ENCODE data around the gene HOXC9. TPM values are rescaled to one million over a fixed set of nuclear protein-coding genes. Genes with fewer than 3 reads are reported as not detected.

Gene HOXC9
- total and polyA plus RNA-seq, 4 donors: 0.38 to 9.0 (median 2.6) TPM; not detected in 1

DNA sequence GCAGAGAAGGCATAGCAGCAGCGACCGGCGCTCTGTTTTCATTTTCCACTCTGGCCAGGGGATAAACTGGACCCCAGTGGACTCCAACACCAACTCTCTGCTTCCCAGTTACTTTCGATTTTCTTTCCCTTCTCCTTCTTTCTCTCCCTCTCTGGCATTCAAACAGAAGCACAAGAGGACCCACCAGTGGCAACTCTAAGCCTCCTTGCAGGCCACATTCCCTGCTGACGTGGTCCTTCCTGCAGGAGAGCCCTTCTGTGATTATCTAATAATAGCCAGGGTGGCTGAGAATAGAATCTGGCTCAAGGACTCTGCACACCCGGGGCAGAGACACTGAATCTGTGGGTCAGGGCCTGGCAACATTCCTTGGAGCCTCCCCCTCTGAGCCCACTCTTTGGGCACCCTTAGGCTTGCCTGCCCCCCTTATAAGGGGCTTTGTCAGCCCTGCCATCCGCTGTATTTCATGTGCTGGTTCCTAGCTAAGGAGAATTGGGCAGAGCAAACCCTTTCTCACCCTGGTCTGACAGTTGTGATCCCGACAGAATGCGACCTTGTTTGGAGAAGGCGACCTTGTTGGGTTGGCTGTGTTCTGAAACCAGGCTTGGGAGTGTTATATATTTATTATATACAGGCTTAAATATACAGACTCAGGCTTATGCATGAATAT is 20.1 kb downstream of the HOXC9 start:
- peak in 1 of 2 donors; percentile 68 for DNase-seq
- peak; percentile 5 for ATAC-seq (ENCODE audit: low FRiP score)
- H3K4me1 ChIP-seq (ENCODE audit: control insufficient read depth in 1 of 2, insufficient read depth in 2 of 2, low read length in 2 of 2): no peaks in the 10 kb centered on the region
- no peak overlapping the region for H3K4me3 ChIP-seq (ENCODE audit: low read length in 2 of 2)
- no peaks in the 10 kb centered on the region for H3K36me3 ChIP-seq (ENCODE audit: control insufficient read depth in 1 of 2, insufficient read depth in 2 of 2, low read length in 1 of 2)
- no peaks in the 10 kb centered on the region for H3K9me3 ChIP-seq (ENCODE audit: control insufficient read depth, low read length)
- intact Hi-C loops (cut with DNase I): no loop called here
- 18 to 25% methylated on average over 10 of the region's 10 CpGs for WGBS, 2 donors
- H3K27ac ChIP-seq (ENCODE audit: low read depth in 1 of 2, low read length in 2 of 2): peak overlapping the region; percentile 73 to 91
- no peaks in the 10 kb centered on the region for H3K27me3 ChIP-seq (ENCODE audit: control insufficient read depth in 1 of 2, insufficient read depth in 2 of 2, low read length in 1 of 2)

DNA sequence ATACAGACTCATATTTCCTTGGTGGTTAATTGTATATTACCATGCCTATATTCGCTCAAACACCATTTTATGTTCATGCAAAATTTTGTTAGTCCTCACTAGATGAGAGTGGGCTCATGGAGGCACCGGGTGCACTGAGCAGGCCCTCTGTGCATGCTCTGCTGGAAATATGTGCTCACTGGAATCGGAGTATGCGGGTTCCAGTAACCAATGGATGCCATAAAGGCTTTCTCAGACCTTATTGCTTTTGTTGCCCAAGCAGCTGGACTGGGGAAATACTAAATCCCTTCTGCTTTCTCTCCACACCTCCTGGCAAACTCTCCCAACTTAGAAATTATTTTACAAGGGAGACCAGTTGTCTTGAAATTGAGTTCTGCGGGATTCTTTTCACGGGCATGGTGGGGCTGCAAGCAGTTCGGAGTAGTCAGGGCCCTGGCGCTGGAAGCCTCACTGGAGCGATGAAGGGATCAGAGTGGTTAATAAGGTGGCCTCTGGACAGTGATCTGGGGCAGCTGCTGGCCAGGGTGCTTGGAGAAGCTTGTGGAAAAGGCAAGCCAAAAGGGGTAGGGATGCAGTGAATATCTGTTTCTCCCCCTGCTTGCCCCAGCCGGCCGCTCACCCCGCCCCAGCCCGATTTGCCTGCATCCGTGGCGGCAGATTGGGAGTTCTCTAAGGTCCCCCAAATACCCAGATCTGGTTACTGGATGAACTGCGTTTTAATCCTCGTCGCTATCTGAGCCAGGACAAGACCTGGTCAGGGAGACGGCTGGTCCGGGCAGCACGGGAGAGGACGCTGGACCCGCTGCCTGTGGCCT is 20.8 kb downstream of the HOXC9 start:
- ATAC-seq (ENCODE audit: low FRiP score): no peak
- Histone ChIP-seq H3K9me3 (ENCODE audit: control insufficient read depth, low read length) (no peaks in the 10 kb centered on the region), H3K27me3 (ENCODE audit: control insufficient read depth in 1 of 2, insufficient read depth in 2 of 2, low read length in 1 of 2) (no peaks in the 10 kb centered on the region), H3K36me3 (ENCODE audit: control insufficient read depth in 1 of 2, insufficient read depth in 2 of 2, low read length in 1 of 2) (no peaks in the 10 kb centered on the region), H3K27ac (ENCODE audit: low read depth in 1 of 2, low read length in 2 of 2) (no peak overlapping the region), H3K4me3 (ENCODE audit: low read length in 2 of 2) (no peak overlapping the region), H3K4me1 (ENCODE audit: control insufficient read depth in 1 of 2, insufficient read depth in 2 of 2, low read length in 2 of 2) (no peaks in the 10 kb centered on the region)
- DNase-seq: peak in 1 of 2 donors; percentile 40
- WGBS, 2 donors: 76 to 86% methylated on average over 23 of the region's 23 CpGs
- intact Hi-C loops (cut with DNase I): no loop called here

DNA sequence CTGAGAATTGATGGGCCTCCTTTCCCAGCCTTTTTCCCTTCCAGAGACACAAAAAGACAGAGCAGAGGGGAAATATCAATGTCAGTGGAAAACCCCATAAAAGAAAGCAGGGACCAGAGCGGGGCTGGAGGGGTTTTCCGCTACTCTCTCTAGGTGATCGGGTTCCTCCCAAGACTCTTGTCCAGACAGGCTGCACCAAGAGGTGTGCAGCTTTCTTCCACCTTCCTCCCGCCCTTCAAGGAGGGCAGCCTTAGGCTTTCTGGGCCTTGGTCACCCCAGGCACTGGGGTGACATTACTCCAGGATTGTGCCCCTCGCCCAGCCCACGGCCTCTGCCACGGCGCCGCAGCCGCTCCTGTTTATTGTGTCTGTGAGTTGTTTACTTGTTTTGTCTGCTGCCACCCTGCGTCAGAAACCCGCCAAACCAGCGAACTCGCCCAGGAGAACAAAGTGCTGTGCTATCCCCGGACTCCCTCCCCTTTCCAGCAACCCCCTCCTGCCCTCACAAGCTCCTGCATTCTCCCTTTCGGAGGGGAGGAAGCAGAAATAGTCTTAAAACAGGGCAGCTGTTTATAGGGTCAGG is 21.6 kb downstream of the HOXC9 start:
- H3K27me3 ChIP-seq (ENCODE audit: control insufficient read depth in 1 of 2, insufficient read depth in 2 of 2, low read length in 1 of 2): no peaks in the 10 kb centered on the region
- peak in 1 of 2 donors; percentile 32 for DNase-seq
- H3K36me3 ChIP-seq (ENCODE audit: control insufficient read depth in 1 of 2, insufficient read depth in 2 of 2, low read length in 1 of 2): no peaks in the 10 kb centered on the region
- intact Hi-C loops (cut with DNase I): no loop called here
- no peak overlapping the region for H3K27ac ChIP-seq (ENCODE audit: low read depth in 1 of 2, low read length in 2 of 2)
- no peaks in the 10 kb centered on the region for H3K9me3 ChIP-seq (ENCODE audit: control insufficient read depth, low read length)
- ATAC-seq (ENCODE audit: low FRiP score): no peak
- 71 to 91% methylated on average over 16 of the region's 16 CpGs for WGBS, 2 donors
- no peaks in the 10 kb centered on the region for H3K4me1 ChIP-seq (ENCODE audit: control insufficient read depth in 1 of 2, insufficient read depth in 2 of 2, low read length in 2 of 2)
- H3K4me3 ChIP-seq (ENCODE audit: low read length in 2 of 2): no peak overlapping the region

DNA sequence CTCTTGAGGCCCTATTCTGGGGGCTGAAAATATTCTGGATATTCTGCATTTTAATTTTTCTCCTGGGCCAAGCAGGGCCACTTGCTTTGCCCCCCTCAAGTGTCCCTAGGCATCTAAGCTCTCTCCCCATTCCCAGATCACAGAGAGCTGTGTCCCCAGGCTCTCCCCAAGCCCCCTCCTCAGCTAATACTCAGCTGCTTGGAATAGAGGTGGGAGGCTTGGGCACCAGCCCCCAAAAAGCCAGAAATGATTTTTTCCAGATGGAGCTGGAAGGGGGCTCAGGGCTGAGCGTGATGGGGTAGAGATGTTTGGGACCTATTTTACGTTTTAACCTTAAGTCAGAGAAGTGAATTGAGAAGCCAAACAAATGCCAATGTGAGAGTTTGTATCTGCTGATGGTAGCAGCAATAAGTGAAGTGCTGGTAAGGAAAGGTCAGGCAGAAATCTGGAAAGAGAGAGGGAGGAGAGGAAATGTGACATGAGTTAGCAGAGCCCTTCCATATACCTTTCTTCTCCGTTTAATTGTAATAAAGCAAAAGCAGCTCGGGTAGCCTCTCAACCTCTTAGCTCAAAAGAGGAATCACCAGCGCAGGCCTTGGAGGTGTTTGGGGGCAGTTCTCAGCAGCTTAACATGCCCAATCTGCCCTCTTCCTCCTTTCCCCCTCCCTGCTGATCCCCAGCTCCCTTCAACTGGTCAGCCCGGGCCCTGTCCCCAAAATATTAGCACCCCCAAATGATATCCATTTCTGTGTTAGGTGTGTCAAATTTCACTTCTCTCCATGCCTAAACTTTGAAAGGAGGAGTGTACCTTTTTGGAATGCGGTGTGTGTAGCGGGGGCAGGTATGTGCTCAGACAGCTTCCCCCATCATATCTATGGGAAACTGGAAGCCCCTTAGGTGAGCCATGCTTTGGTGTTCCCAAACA is 23.3 kb downstream of the HOXC9 start:
- Histone ChIP-seq H3K4me1 (ENCODE audit: control insufficient read depth in 1 of 2, insufficient read depth in 2 of 2, low read length in 2 of 2) (no peaks in the 10 kb centered on the region), H3K9me3 (ENCODE audit: control insufficient read depth, low read length) (no peaks in the 10 kb centered on the region), H3K36me3 (ENCODE audit: control insufficient read depth in 1 of 2, insufficient read depth in 2 of 2, low read length in 1 of 2) (no peaks in the 10 kb centered on the region), H3K27ac (ENCODE audit: low read depth in 1 of 2, low read length in 2 of 2) (no peak overlapping the region), H3K27me3 (ENCODE audit: control insufficient read depth in 1 of 2, insufficient read depth in 2 of 2, low read length in 1 of 2) (no peaks in the 10 kb centered on the region), H3K4me3 (ENCODE audit: low read length in 2 of 2) (no peak overlapping the region)
- ATAC-seq (ENCODE audit: low FRiP score): no peak
- WGBS, 2 donors: 68 to 86% methylated on average over 8 of the region's 8 CpGs
- intact Hi-C loops (cut with DNase I): no loop called here
- DNase-seq: peak in 1 of 2 donors; percentile 14

DNA sequence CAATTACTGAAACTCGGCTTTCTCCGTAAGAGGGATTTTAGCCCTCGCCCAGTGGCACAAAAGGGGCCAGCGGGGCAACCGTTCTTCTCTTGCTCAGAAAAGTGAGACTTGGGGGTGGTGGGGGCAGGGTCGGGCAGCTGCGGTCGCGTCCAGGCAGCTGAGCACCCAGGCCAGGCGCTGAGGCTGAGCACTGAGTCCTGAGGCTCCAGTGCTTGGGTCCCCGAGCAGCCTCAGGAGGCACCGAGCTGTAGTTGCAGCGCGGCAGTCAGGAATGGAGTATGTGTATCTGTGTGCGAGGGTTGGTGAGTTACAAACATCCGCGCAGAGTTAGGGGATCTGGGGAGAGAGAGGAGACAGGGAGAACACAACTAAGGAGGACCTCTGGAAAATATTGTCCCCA is 24.2 kb downstream of the HOXC9 start:
- no peaks in the 10 kb centered on the region for H3K9me3 ChIP-seq (ENCODE audit: control insufficient read depth, low read length)
- H3K27ac ChIP-seq (ENCODE audit: low read depth in 1 of 2, low read length in 2 of 2): no peak overlapping the region
- H3K36me3 ChIP-seq (ENCODE audit: control insufficient read depth in 1 of 2, insufficient read depth in 2 of 2, low read length in 1 of 2): no peaks in the 10 kb centered on the region
- DNase-seq: no peak
- no peak for ATAC-seq (ENCODE audit: low FRiP score)
- no peak overlapping the region for H3K4me3 ChIP-seq (ENCODE audit: low read length in 2 of 2)
- H3K27me3 ChIP-seq (ENCODE audit: control insufficient read depth in 1 of 2, insufficient read depth in 2 of 2, low read length in 1 of 2): no peaks in the 10 kb centered on the region
- no peaks in the 10 kb centered on the region for H3K4me1 ChIP-seq (ENCODE audit: control insufficient read depth in 1 of 2, insufficient read depth in 2 of 2, low read length in 2 of 2)
- WGBS, 2 donors: 61 to 79% methylated on average over 16 to 17 of the region's 17 CpGs
- intact Hi-C loops (cut with DNase I): no loop called here

DNA sequence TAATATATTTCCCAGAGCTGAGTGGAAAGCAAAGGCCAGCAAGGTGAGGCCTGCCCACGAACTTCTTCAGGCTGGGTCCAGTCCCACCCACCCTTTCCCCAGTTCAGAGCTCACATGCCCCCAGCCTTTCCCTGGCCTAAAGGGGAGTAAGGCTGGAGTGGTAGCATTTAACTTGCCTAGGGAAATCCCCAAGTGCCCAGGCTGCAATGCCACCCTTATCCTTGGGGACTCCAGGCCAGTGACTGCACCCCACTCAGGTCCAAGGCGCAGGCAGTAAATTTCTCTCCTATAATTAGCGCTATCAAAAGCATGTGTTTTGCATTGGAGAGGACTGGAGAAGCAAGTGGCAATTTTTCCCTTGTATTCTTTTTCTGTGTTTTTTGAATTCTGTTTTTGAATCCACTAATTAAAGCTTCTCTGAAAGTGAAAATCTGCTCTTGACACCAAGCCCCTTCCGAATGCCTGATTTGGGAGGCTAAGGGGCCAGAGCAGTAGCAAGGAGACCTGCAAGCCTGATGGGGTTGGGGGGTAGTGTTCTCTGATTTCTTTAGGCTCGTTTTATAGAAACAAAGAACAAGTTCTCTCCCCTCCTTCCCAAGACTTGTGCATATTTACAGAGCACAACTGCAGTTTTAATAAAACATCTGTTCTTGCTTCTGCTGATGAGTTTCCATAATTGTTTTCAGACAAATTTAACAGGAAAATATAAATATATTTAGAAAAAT is 24.8 kb downstream of the HOXC9 start:
- no peaks in the 10 kb centered on the region for H3K36me3 ChIP-seq (ENCODE audit: control insufficient read depth in 1 of 2, insufficient read depth in 2 of 2, low read length in 1 of 2)
- no peak overlapping the region for H3K4me3 ChIP-seq (ENCODE audit: low read length in 2 of 2)
- intact Hi-C loops (cut with DNase I): no loop called here
- H3K27me3 ChIP-seq (ENCODE audit: control insufficient read depth in 1 of 2, insufficient read depth in 2 of 2, low read length in 1 of 2): no peaks in the 10 kb centered on the region
- DNase-seq (no peak), ATAC-seq (ENCODE audit: low FRiP score) (no peak)
- WGBS, 2 donors: 73% methylated on average over 5 of the region's 5 CpGs
- H3K4me1 ChIP-seq (ENCODE audit: control insufficient read depth in 1 of 2, insufficient read depth in 2 of 2, low read length in 2 of 2): no peaks in the 10 kb centered on the region
- no peaks in the 10 kb centered on the region for H3K9me3 ChIP-seq (ENCODE audit: control insufficient read depth, low read length)
- H3K27ac ChIP-seq (ENCODE audit: low read depth in 1 of 2, low read length in 2 of 2): no peak overlapping the region

DNA sequence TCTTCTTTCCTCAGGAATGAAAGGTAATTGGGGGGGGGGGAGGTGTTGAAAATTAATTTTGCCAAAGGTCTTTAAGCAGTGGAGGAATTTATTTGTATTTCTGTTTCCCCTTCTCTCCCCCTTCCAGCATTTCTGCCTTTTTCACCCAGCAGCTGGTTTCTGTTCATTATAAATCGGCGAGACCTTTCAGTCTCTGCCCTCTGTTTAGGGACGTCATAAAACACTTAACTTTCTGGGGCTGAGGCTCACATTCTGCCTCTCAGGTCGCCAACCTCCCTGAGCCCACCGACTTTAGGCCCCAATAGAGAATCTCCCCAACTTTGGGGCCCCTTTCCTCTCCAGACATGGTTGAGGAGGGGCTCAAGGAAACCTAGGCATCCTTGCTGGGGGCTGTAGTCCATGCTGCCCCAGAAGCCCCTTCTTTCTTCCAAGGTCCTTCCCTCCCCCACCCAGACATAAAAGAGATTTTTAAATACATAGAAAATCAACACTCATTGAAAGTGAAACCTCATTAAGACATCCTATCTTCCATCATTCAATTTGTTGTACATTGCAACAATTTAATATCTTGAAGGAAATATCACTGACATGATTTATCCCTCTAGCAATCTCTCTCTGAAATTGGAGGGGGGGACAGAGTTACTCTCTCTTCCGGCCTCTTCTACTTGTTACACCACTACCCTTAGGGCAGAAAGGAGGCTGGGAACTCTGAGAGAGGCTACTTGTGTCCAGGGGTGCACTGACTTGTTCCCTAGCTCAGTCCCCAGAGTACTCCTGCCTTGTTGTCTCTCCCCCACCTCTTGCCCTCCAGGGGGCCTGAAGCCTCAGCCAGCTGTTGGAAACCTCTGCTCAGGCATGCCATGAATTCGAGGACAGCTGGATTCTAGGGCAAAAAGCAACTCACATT is 25.8 kb downstream of the HOXC9 start:
- WGBS, 2 donors: 65 to 90% methylated on average over 7 of the region's 7 CpGs
- H3K4me3 ChIP-seq (ENCODE audit: low read length in 2 of 2): no peak overlapping the region

More for the DNA sequence above, 25.8 kb downstream of the HOXC9 start:
- H3K27ac ChIP-seq (ENCODE audit: low read depth in 1 of 2, low read length in 2 of 2): no peak overlapping the region
- no peaks in the 10 kb centered on the region for H3K4me1 ChIP-seq (ENCODE audit: control insufficient read depth in 1 of 2, insufficient read depth in 2 of 2, low read length in 2 of 2)
- H3K27me3 ChIP-seq (ENCODE audit: control insufficient read depth in 1 of 2, insufficient read depth in 2 of 2, low read length in 1 of 2): no peaks in the 10 kb centered on the region
- H3K36me3 ChIP-seq (ENCODE audit: control insufficient read depth in 1 of 2, insufficient read depth in 2 of 2, low read length in 1 of 2): no peaks in the 10 kb centered on the region
- DNase-seq: no peak
- intact Hi-C loops (cut with DNase I): no loop called here
- H3K9me3 ChIP-seq (ENCODE audit: control insufficient read depth, low read length): no peaks in the 10 kb centered on the region
- no peak for ATAC-seq (ENCODE audit: low FRiP score)

Data from aorta (tissue), 5 donors.